BLaER1 (cell line): ENCODE data around the gene BCL7B.
"Not testable (repeated sequence)": the region's sequence is repeated elsewhere in the genome, so short reads cannot be mapped to it uniquely, and the experiment has no call there.

Experiments used
- H3K27ac ChIP-seq: shearing (Covaris generic); formaldehyde crosslinking; 2 replicates; pipeline ENCODE4 v1.8.1; 2022
- H3K27me3 ChIP-seq: shearing (Covaris generic); formaldehyde crosslinking; 2 replicates; pipeline ENCODE4 v1.8.1; 2022
- H3K36me3 ChIP-seq: shearing (Covaris generic); formaldehyde crosslinking; 2 replicates; pipeline ENCODE4 v1.8.1; 2022
- H3K4me1 ChIP-seq: shearing (Covaris generic); formaldehyde crosslinking; 2 replicates; pipeline ENCODE4 v1.8.1; 2022
- H3K4me2 ChIP-seq: shearing (Covaris generic); formaldehyde crosslinking; 2 replicates; pipeline ENCODE4 v1.8.1; 2022
- H3K4me3 ChIP-seq: shearing (Covaris generic); formaldehyde crosslinking; 2 replicates; pipeline ENCODE4 v1.8.1; 2022
- H3K9ac ChIP-seq: shearing (Covaris generic); formaldehyde crosslinking; 2 replicates; pipeline ENCODE4 v1.8.1; 2022
- H3K9me3 ChIP-seq: shearing (Covaris generic); formaldehyde crosslinking; 2 replicates; pipeline ENCODE4 v1.8.1; 2022
- H4K20me1 ChIP-seq: shearing (Covaris generic); formaldehyde crosslinking; 2 replicates; pipeline ENCODE4 v1.8.1; 2022
- Cebpa-rat ChIP-seq: shearing (Covaris generic); IDR thresholded peaks from 2 replicates; pipeline ENCODE4 v1.8.1; 2022

BCL7B gene

DNA sequence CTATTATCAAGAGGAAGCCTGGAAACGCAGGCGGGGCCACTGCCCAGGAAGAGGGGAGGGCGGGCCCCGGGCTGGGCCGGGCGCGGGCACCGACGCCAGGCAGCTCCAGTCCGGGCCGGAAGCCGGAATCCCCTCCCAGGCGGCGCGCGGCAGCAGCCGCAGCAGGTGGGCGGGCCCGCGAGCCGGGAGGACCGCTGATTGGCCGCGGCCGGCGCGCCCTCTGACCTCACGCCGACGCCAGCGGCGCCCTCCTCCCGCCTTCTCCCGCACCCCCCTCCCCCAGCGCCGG lies 438 bp downstream of the BCL7B start:
- Histone ChIP-seq H3K4me2 (peak overlapping the region; percentile 97), H3K9me3 (no peaks in the 10 kb centered on the region), H3K9ac (peak overlapping the region; percentile 97), H3K27me3 (no peaks in the 10 kb centered on the region), H3K4me3 (peak overlapping the region; percentile 85), H4K20me1 (peaks cover 39% of the 10 kb centered on the region), H3K27ac (peak overlapping the region; percentile 99), H3K36me3 (peaks cover 35% of the 10 kb centered on the region), H3K4me1 (peaks cover 35% of the 10 kb centered on the region)
- no peak for TF ChIP-seq Cebpa-rat

DNA sequence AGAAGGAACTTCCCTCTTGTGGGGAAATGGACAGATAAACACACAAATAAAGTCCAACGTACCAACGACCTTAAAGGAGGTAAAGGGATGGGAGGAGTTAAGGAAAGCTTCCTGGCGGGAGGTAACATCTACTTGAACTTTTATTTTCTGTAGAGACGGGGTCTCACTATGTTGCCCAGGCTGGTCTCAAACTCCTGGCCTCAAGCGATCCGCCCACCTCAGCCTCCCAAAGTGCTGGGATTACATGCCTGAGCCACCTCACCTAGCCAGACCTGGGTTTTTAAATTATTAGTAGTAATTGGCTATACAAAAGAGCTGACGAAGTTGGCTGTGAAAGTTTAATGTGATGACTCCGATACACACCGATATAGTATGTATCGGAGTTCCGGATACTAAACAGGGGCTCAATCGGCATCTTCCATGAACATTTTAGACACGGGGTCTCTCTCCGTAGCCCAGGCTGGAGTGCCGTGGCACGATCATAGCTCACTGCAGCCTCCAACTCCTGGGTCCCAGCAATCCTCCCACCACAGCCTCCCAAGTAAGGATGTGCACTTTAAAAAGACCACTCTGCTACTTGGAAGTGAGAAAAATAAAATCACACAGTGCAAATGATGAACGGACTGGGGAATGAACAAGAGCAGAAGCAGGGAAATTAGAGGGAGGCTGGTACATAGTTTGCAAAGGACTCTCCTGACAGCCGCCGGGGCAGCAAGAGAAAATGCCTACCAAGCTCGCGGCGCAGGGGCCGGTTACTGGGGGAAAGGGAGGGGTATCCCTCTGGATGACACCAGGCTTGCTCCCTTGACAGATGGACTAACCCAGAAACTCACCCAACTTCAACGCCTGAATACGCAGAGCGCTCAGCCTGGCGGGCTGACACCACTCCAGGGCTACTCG lies 1.0 kb downstream of the BCL7B start:
- H3K4me1 ChIP-seq, result peaks cover 35% of the 10 kb centered on the region
- peak overlapping the region; percentile 85 for H3K4me3 ChIP-seq
- TF ChIP-seq Cebpa-rat, result no peak
- peak overlapping the region; percentile 97 for H3K9ac ChIP-seq
- peak overlapping the region; percentile 99 for H3K27ac ChIP-seq
- peaks cover 41% of the 10 kb centered on the region for H3K36me3 ChIP-seq
- no peaks in the 10 kb centered on the region for H3K9me3 ChIP-seq
- peak overlapping the region; percentile 97 for H3K4me2 ChIP-seq
- peaks cover 39% of the 10 kb centered on the region for H4K20me1 ChIP-seq
- H3K27me3 ChIP-seq, result no peaks in the 10 kb centered on the region

DNA sequence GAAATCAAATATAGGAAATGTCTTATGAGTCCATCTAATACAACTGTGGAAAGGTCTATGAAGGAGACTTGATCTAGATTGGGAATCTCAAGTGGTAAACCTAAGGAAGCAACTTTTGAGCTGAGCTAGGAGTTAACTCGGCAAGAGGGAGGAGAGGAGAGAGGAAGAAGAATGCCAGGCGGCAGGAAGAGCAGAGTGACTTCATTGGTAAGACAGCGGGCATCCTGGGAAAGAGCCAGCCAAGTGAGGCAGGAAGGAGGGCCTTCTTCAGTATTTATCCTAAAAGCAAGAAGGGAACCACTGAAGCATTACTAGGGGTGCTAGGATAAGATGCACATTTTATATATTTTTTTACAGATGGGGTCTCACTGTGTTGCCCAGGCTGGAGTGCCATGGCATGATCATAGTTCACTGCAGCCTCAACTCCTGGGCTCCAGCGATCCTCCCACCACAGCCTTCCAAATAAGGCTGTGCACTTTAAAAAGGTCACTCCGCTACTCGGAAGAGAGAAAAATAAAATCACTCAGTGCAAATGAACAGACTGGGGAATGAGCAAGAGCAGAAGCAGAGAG lies 2.0 kb downstream of the BCL7B start:
- Histone ChIP-seq H3K9me3 (no peaks in the 10 kb centered on the region), H3K9ac (no peak overlapping the region), H3K27me3 (no peaks in the 10 kb centered on the region), H3K4me1 (peaks cover 33% of the 10 kb centered on the region), H3K36me3 (peaks cover 48% of the 10 kb centered on the region), H3K27ac (no peak overlapping the region), H3K4me3 (peak overlapping the region; percentile 85; the same call in 1 of the 2 replicates), H4K20me1 (peaks cover 39% of the 10 kb centered on the region), H3K4me2 (peak overlapping the region; percentile 97)
- no peak for TF ChIP-seq Cebpa-rat

DNA sequence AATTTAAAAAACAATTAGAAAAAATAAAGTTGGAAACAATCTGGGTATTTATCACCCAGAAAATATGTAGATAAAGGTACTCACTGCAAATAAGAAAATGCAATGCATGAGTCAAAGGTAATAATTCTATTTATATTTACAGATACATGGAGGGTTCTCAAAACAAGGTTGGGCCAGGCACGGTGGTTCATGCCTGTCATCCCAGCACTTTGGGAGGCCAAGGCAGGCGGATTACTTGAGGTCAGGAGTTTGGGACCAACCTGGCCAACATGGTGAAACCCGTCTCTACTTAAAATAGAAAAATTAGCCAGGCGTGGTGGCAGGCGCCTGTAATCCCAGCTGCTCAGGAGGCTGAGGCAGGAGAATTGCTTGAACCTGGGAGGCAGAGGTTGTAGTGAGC lies 7.4 kb downstream of the BCL7B start:
- Histone ChIP-seq H4K20me1 (peaks cover 72% of the 10 kb centered on the region), H3K36me3 (peaks cover 92% of the 10 kb centered on the region)
- not testable (repeated sequence) for H3K4me2 ChIP-seq, H3K4me3 ChIP-seq, H3K9ac ChIP-seq, H3K27ac ChIP-seq, H3K4me1 ChIP-seq, H3K27me3 ChIP-seq, H3K9me3 ChIP-seq

DNA sequence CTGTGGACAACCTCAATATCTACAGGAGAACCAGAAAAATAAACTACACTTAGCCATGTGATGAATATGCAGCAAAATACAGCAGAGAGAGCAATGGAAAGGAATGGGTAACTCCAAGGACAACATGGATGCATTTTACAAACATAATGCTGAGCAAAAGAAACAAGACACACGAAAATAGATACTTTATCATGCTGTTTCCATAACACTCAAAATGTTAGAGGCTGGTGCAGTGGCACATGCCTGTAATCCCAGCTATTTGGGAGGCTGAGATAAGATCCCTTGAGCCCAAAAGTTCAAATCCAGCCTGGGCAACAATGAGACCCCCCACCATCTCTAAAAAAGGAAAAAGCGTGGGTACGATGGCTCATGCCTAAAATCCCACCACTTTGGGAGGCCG lies 8.3 kb downstream of the BCL7B start:
- Histone ChIP-seq H3K27me3 (no peaks in the 10 kb centered on the region), H3K36me3 (peaks cover 91% of the 10 kb centered on the region), H3K9me3 (no peaks in the 10 kb centered on the region), H3K4me2 (no peak overlapping the region), H3K27ac (no peak overlapping the region), H3K4me3 (no peak overlapping the region), H3K4me1 (no peaks in the 10 kb centered on the region), H3K9ac (no peak overlapping the region), H4K20me1 (peaks cover 72% of the 10 kb centered on the region)
- no peak for TF ChIP-seq Cebpa-rat

DNA sequence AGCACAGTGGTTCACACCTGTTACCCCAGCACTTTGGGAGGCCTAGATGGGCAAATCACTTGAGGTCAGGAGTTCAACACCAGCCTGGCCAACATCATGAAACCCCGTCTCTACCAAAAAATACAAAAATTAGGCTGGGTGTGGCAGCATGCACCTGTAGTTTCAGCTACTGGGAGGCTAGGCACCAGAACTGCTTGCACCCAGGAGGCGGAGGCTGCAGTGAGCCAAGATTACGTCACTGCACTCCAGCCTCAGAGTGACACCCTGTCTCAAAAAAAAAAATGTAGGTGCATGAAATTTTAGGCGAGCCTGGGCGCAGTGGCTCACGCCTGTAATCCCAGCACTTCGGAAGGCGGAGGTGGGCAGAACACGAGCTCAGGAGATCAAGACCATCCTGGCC lies 9.6 kb downstream of the BCL7B start:
- no peak for TF ChIP-seq Cebpa-rat
- Histone ChIP-seq H3K4me1 (no peaks in the 10 kb centered on the region), H3K9me3 (no peaks in the 10 kb centered on the region), H3K27me3 (no peaks in the 10 kb centered on the region), H3K4me3 (no peak overlapping the region), H3K4me2 (no peak overlapping the region), H3K27ac (no peak overlapping the region), H3K36me3 (peaks cover 95% of the 10 kb centered on the region), H3K9ac (no peak overlapping the region), H4K20me1 (peaks cover 77% of the 10 kb centered on the region)

DNA sequence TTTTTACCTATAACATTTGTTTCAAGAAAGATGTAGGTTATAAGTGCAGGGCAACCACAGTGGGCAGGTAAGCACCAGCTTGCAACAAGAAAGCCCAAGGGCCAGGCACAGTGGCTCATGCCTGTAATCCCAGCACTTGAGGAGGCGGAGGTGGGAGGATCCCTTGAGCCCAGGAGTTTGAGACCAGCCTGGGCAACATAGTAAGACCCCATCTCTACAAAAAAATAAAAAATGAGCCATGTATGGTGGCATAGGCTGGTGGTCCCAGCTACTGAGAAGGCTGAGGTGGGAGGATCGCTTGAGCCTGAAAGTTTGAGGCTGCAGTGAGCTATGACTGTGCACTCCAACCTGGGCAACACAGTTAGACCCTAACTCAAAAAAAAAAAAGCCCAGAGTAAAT lies 12.8 kb downstream of the BCL7B start:
- Histone ChIP-seq H3K4me2 (no peak overlapping the region), H3K27me3 (no peaks in the 10 kb centered on the region), H3K9ac (no peak overlapping the region), H3K4me1 (no peaks in the 10 kb centered on the region), H3K4me3 (no peak overlapping the region), H4K20me1 (peaks cover 69% of the 10 kb centered on the region), H3K27ac (no peak overlapping the region), H3K36me3 (peaks cover 97% of the 10 kb centered on the region), H3K9me3 (no peaks in the 10 kb centered on the region)
- no peak for TF ChIP-seq Cebpa-rat

DNA sequence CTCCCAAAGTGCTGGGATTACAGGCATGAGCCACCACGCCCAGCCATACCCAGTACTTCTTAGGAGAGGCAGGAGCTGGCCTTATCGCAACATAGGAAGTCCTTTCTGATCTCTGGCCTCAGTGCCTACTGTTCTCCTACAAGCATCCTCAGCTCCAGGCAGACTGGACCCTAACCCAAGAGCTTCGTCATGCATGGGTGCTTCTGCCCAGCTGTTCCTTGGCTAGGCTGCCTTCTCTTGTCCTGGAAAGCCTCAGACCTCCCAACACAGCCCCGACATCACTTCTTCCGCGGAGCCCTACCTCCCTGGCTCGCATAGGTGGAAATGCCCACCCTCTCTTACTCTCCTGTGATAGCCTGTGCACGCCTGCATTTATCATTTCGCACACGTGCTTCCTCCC lies 15.8 kb downstream of the BCL7B start:
- no peak for TF ChIP-seq Cebpa-rat
- H3K36me3 ChIP-seq, result peaks cover 98% of the 10 kb centered on the region
- no peak overlapping the region for H3K4me2 ChIP-seq
- no peaks in the 10 kb centered on the region for H3K9me3 ChIP-seq
- no peak overlapping the region for H3K27ac ChIP-seq
- peaks cover 42% of the 10 kb centered on the region for H4K20me1 ChIP-seq
- no peak overlapping the region for H3K9ac ChIP-seq
- H3K27me3 ChIP-seq, result no peaks in the 10 kb centered on the region
- no peaks in the 10 kb centered on the region for H3K4me1 ChIP-seq
- no peak overlapping the region for H3K4me3 ChIP-seq

DNA sequence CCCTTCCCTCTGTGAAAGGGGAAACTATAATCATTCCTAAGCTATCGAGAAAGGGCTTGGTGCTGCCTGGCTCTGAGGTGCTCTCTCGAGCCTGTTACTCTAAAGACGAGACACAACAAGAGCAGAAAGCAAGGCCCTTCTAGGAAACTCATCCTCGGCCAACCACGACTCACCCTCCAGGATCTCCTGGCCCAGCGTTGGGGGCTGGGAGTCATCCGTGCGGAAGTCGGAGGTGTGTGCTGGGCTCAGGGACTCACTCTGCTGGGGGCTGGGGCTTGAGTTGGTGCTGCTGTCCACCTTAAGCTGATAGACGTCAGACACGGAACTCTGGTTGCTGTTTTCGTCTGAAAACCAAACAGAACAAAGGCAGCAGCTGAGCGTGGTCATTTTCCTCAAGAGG lies 17.8 kb downstream of the BCL7B start:
- H3K27ac ChIP-seq, result no peak overlapping the region
- no peak for TF ChIP-seq Cebpa-rat
- H3K36me3 ChIP-seq, result peaks cover 99% of the 10 kb centered on the region
- H4K20me1 ChIP-seq, result peaks cover 30% of the 10 kb centered on the region
- no peaks in the 10 kb centered on the region for H3K4me1 ChIP-seq
- no peaks in the 10 kb centered on the region for H3K9me3 ChIP-seq
- H3K9ac ChIP-seq, result no peak overlapping the region
- no peak overlapping the region for H3K4me3 ChIP-seq
- no peak overlapping the region for H3K4me2 ChIP-seq
- no peaks in the 10 kb centered on the region for H3K27me3 ChIP-seq

DNA sequence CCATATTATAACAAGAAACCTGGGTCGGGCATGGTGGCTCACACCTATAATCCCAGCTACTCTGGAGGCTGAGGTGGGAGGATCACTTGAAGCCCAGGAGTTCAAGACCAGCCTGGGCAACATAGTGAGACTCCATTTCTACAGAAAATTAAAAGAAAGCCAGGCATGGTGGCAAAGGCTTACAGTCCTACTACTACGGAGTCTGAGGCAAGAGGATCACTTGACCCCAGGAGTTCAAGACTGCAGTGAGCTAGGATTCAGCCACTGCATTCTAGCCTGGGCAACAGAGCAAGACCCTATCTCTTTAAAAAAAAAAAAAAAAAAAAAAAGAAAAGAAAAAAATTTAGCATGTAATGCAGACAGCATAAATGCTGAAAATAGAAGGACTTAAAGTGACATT lies 19.0 kb downstream of the BCL7B start:
- not testable (repeated sequence) for H3K4me1 ChIP-seq, H3K4me3 ChIP-seq, H3K27ac ChIP-seq, H3K4me2 ChIP-seq, H3K27me3 ChIP-seq, H3K9ac ChIP-seq, H3K9me3 ChIP-seq
- peaks cover 18% of the 10 kb centered on the region for H4K20me1 ChIP-seq
- peaks cover 98% of the 10 kb centered on the region for H3K36me3 ChIP-seq
